Stimulated activated CD4-positive, alpha-beta T cell treated with anti-CD3 and anti-CD28 coated beads, Interleukin-1b, Interleukin-23, amount 100 ng/mL, for 1 hour (primary cell): ENCODE data around the gene CLRN1.

Experiments
- DNase-seq, 2 donors: peaks; one replicate each; pipeline ENCODE4 v3.0.0-alpha.2; 2020; ENCODE audit warnings: low read depth in 2 of 2

CLRN1 gene

DNA sequence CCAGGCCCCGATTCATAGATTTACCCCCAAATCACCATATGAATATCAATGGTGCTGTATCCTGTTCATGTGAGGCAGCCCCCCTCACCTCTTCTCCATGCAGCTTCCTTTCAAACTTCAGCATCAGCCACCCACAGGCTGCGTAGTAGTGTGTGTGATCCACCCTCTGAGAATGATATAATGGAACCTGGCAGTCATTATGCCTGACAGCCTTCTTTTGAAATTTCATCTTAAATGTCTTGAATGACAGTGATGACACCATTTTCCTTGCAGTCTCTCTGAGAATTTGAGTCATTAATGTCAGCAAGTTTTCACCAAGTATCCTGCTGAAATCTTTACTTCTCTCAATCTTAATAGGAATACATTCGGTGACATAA is 3.5 kb upstream of the CLRN1 start:
- no peak for DNase-seq

GRCh38 chr3:150975086-150975991 is 2.8 kb upstream of the CLRN1 start:
- DNase-seq: no peak

DNA sequence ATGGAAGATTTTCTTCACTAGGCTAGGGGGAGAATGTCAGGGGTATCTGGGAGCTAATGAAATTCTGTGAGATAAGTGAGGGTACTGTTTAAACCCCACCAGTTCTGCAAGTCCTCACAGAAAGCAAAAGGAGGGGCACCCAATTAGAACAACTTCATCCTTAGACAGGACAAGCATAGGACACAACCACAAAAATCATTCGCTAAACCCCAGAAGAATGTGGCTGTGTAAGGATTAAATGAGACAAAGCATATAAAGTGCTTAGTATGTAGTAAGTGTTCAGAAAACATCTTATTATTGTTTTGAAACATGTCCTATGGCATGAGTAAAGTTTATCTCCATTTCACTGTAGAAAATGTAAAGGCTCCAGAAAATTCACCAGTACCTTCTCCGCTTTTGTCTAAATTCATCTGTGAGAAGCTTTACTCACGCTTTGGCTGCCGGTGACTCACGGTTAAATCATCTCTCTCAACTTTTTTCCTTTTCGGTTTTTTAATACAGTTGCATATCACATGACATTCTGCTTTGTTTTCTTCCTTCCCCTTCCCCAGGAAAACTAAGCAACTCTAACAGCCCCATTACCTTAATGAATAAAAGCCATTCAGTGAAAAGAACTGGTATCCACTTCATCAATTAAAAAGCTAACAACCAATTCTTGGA is 1.7 kb downstream of the CLRN1 start:
- DNase-seq: no peak

DNA sequence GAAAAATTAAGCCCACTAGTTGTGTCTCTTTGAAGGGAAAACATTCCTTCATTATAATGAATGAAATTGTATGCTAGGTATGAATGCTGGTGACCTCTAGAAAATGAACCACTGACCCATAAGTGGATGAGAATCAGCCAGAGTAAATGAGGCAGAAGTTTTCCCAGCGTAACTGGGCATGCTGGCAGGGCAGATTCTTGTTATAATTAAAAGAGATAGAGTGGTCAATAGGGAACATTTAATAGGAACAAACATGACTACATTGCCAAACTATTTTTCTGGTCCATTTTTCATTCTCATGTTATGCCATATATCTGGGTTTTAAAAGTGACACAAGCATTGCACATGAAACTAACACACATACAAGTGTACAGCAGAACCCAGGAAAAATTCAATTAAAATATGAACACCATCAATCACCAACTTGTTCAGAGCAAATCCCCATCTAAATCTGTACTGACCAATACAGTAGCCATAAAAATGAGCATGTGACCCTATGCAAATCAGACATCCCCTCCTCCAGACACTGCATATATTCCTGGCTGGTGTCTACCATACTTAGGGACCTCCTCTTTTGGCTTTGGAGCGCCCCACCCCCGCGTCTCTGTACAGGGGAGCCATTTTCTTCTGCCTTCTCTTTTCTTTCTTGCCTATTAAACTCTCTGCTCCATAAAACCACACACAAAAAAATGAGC is 4.0 kb downstream of the CLRN1 start:
- no peak for DNase-seq

- no peak for DNase-seq
Observed at GRCh38 chr3:150965436-150965835, 7.1 kb downstream of the CLRN1 start.

GRCh38 chr3:150961949-150962348 is 10.6 kb downstream of the CLRN1 start:
- no peak for DNase-seq

DNA sequence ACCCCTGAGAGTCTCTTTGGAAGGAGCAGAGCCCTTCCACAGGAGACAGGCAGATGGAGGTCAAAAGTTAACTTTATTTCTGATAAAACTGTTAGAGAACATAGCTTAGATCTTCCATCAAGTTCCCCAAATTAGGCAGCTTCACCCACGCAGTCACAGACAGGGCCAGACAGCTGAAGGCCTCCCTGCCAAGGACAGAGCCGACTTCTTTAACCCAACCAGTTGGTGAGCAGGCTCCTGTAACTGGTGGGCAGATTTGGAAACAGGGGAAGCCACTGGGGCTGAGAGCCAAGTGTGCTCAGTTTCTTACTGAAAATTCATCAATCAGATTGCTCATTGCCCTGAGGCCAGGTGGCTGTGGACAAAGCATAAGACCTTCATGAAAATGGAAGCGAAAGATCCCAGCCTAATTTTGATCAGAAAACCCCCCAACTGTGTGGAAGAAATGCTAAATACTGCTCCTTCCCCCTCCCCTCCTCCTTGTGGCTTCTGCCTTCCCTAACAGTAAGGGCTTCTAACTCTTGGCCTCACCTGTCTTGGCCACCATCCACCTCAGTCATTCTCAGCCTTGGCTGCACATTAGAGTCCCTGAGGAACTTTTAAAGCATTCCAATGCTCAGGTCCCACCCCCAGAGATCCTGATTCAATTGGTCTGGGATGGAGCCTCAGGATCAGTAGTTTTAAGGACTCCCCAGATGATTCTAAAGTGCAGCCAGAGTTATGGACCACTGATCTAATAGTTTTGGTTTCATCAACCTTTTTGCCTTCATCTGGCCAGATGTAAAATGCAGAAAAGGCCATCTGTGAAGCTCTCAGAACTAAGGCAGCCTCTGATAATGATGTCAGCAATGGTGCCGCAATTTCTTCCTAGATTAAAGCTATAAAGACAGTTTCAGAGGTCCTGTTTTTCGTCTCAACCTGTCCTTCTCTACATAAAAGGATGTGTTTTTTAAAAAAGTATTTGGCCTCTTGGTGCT is 11.5 kb downstream of the CLRN1 start:
- DNase-seq: no peak

GRCh38 chr3:150958683-150959082 is 13.8 kb downstream of the CLRN1 start:
- no peak for DNase-seq

DNA sequence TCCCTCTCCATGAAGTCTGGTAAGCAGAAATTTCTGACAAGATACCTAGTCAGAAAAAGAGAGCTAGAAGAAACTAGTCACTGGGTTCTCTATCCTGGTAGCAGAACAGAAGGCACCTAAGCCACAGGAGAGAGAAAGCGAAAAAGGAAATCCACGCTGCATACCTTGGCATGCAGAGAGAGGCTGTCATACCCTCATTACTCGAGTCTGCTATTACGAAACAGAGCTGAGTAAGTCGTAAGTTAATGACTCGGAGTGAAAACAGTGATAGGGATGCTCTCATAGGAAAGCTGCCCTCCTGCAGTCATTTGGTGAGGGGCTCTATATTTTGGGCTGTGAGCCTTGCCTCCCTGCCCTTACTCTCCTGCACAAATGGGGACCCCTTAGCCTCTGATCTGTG is 16.2 kb downstream of the CLRN1 start:
- DNase-seq: no peak

DNA sequence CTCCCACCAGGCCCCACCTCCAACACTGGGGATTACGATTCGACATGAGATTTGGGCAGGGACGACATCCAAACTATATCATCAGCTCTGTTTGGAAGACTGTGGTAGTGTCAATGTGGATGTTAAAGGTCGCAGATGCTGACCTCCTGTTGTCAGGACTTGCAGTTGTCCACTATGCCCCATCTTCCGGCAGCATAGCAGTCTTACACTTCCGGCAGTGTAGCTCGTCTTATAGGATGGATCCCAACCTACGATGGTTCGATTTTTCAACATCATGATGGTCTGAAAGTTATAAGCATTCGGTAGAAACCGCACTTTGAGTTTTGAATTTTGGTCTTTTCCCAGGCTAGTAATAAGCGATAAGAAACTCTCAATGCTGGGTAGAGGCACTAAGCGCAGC is 20.6 kb downstream of the CLRN1 start:
- DNase-seq: no peak

DNA sequence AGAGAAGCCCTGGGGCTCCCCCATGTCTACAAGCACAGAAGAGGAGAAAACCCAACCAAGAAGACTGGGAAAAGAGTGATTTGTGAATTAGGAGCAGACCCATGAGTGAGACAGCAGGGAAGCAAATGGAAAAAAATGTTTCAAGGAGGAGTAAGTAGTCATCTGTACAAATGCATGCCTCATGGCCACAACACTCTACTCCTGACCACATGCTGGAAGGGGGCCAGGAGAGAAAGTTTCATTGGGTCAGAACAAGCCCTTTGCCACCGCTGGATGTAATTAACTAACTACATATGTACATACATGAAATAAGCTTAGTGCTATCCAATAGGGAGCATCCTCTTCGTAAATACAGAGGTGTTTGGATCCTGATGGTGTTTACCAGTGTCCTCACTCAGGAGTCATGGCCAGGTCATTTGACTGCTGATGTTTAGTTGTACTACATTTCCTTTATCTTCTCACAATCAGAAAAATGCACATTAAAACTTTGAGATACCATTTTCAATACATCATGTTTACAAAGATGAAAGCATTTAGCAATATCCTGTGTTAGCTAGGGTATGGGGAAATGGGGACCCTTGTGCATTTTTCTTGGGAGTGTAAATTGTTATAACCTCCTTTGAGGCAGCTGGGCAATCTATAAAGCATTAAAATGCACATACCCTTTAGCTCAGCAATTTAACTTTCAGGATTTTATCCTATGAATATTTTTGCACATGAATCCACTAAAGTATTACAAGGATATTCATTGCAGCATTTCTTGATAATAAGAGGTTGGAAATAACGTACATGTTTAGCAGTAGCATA is 27.1 kb downstream of the CLRN1 start:
- DNase-seq: no peak

GRCh38 chr3:150942221-150942620 is 30.3 kb downstream of the CLRN1 start:
- no peak for DNase-seq

DNA sequence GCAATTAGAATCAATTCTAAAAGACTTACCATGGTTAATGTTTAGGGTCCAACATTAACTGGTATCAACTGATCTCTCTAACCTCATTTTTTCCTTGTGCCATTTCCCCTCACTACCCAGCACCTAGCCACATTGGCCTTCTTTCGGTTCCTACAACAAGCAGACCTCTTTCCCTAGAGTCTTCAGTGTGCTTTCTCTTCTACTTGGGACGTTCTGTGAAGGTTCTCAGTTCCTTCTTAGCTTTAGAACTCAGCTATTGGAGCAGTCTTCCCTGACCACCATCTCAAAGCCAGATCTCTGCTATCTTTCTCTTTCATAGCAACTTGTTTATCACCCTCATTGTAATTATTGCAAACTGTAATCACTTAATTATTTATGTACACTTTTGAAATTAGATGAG is 35.8 kb downstream of the CLRN1 start:
- no peak for DNase-seq

GRCh38 chr3:150933473-150933995 is 39.0 kb downstream of the CLRN1 start:
- DNase-seq: no peak

DNA sequence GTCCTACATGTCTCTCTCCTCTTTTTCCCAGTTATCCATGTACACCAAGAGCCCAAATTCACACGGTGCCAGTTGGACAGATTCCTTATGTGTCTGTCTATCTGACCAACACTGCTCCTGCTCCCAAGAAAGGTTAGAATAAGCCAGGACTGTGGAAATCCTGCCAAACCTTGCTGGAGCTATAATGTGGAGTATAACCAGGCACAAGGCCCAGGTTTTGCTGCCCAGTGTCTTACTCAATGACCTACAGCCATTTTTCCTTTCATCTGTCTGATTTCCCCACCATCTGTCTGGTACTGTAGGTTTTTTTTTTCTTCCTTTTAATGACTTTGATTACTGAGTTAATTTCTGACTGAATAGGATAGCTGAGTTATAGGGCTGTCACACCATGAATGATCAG is 40.8 kb downstream of the CLRN1 start:
- no peak for DNase-seq

DNA sequence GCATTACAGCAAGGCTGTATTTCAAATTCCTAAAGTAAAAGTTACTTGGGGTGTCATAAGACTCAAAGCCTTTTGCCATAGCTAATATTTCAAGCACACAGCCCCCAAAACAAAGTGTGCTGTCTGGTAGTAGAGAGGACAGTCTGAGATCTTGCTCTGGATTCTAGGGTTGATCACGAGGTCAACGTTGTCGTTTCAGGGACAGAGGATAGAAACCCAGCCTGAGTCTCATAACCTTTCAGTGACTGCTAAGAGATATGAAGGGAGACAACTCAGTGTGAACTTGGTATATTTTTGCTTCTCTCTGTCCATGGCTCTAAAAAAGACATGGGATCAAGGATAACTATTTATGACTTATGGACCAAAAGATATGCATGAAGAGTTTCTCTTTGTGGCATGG is 41.7 kb downstream of the CLRN1 start:
- DNase-seq: no peak

DNA sequence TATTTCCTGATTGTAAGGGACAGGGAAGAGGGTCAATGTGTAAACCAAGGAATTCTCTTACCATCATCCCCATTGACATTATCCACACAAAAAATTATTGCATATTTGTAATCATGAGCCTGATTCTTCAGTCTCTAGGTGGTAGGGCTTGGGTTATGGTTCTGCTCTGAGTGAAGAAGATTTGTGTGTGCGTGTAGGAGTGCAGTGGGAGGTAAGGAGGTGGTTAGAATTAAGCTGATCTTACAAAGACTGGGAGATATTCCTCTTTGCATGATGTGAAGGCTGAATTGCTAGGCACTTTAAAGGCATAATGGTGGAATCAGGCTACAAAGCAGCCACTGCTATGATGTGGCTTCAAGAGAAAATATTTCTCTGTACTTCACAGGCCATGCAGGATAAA is 44.3 kb downstream of the CLRN1 start:
- DNase-seq: no peak

DNA sequence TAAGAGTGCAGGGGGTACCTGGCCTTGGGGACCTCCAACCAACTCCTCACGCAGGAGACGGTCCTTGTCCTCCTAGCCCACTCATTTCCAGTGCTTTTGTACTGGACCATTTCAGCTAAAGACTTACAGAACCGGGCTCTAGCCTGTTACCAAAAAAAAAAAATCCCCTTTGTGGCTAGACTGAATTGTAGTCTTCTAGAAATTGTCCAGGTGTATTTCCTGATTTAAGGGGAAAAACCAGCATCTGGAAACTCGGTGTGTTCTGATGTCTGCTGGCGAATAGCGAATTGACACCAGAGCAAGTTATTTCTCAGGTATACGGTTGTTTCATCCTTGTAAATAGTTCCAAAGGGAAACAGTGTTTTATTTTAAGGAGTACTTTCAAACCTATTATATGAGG is 46.2 kb downstream of the CLRN1 start:
- no peak for DNase-seq

- peak; percentile 7 to 39 for DNase-seq
Observed at GRCh38 chr3:150925751-150926201, 46.8 kb downstream of the CLRN1 start.

- no peak for DNase-seq
Observed at GRCh38 chr3:150922611-150923010, 49.9 kb downstream of the CLRN1 start.
